Stomach (tissue), 4 donors: Measurements from ENCODE around the gene CPXM2.

Source experiments
- CTCF ChIP-seq, 7 experiments: fragments of 450-650 bp in 4 of 7; fragments of 200-600 bp in 3 of 7; sonication (generic) in 3 of 7; IDR thresholded peaks; one replicate each; pipeline ENCODE4 v1.5.1; 2016 to 2019; ENCODE audit warnings: antibody characterized with exemption in 7 of 7, control low read depth in 2 of 7, mild to moderate bottlenecking in 1 of 7
- EP300 ChIP-seq: sonication (generic); formaldehyde crosslinking; IDR thresholded peaks from one replicate; pipeline ENCODE4 v1.6.1; 2017; ENCODE audit warnings: antibody characterized with exemption
- POLR2A ChIP-seq, 4 donors: fragments of 450-650 bp; IDR thresholded peaks; one replicate each; pipeline ENCODE4 v1.6.1; 2016; ENCODE audit warnings: antibody characterized with exemption in 4 of 4, control low read depth in 2 of 4, mild to moderate bottlenecking in 1 of 4, moderate library complexity in 1 of 4
- POLR2AphosphoS5 ChIP-seq, 3 donors: sonication (generic); formaldehyde crosslinking; IDR thresholded peaks; one replicate each; pipeline ENCODE4 v1.6.1; 2016; ENCODE audit warnings: antibody characterized with exemption in 3 of 3

DNA sequence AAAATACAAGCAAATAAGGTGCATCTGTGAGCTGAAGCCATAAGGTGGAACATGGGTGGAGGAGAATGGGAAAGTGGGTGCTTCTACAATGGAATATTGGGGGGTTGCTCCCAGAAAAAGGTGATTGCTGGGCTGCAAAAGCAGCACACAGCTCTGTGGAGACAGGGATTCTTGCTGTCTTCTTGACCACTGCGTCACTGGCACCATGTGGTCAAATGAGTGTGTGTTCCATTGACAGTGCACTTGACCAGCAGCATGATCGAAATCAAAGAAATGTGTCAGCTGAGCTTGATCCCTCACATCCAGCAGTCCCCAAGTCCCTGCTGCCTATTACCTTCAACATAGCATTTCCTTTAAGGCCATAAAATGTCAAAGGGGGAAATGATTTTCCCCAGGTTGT lies 169.3 kb downstream of the CPXM2 start:
- TF ChIP-seq CTCF (IDR thresholded peaks at IDR 0.05) (no peak), POLR2AphosphoS5 (IDR thresholded peaks at IDR 0.05) (no peak), EP300 (no peak), POLR2A (IDR thresholded peaks at IDR 0.05) (no peak)
